HepG2 (cell line): ENCODE measurements around the gene VASH2. TPM values are rescaled to one million over a fixed set of nuclear protein-coding genes. Genes with fewer than 3 reads are reported as not detected.

Source experiments
- ATAC-seq: fragments of 200-7000 bp; cut with Tn5 transposase; 3 replicates; pipeline ENCODE4 v1.9.1; 2020; ENCODE audit warnings: mild to moderate bottlenecking, moderate library complexity
- BruUV-seq: library from RNA; stranded (reverse); fragments of 400-500 nt; replicated peaks from 2 replicates; lab custom pipeline; 2021; lab: Mats Ljungman, UMichigan
- CTCF ChIA-PET: fragments of 300-600 bp; formaldehyde crosslinking; extraction: SDS; loops from one replicate; lab custom pipeline; 2021; ENCODE audit warnings: low total read pairs, inconsistent platforms, low intra/inter-chr PET ratio; lab: Yijun Ruan, JAX
- POLR2A ChIA-PET: fragments of 350-600 bp; sonication (Branson Sonifier 250); formaldehyde crosslinking; loops from one replicate; lab custom pipeline; 2020; ENCODE audit warnings: antibody characterized with exemption, inconsistent platforms; lab: Yijun Ruan, JAX
- DNase-seq: peaks from one replicate; pipeline ENCODE4 v3.0.0-alpha.2; 2015; ENCODE audit warnings: low spot score
- FAIRE-seq: peaks from 3 replicates; lab custom pipeline; 2011; peaks lifted over from hg19 to GRCh38; lab: Jason Lieb, UNC
- H2AFZ ChIP-seq: one replicate; pipeline ENCODE4 v1.6.1; 2011; ENCODE audit warnings: low read length, inconsistent platforms
- H3K27ac ChIP-seq: fragments of 300-600 bp; 3 replicates; pipeline ENCODE4 v1.8.0; 2011; ENCODE audit warnings: mixed run types, mild to moderate bottlenecking, mixed read lengths, low read length, inconsistent platforms; ENCODE audit not compliant: insufficient read depth; ENCODE audit errors: extremely low read length
- H3K27me3 ChIP-seq, 2 experiments: fragments of 200-600 bp in 1 of 2; 2 replicates in 1 of 2; 3 replicates in 1 of 2; pipeline versions ENCODE4 v1.6.0 to v1.8.0; 2011; ENCODE audit warnings: low read length in 2 of 2, mild to moderate bottlenecking in 2 of 2, moderate library complexity in 2 of 2, inconsistent platforms in 1 of 2; ENCODE audit not compliant: insufficient read depth in 2 of 2, control insufficient read depth in 1 of 2
- H3K36me3 ChIP-seq, 2 experiments: fragments of 200-600 bp in 1 of 2; replicated peaks in 1 of 2; 2 replicates in 1 of 2; 3 replicates in 1 of 2; pipeline versions ENCODE4 v1.5.1 to v1.8.0; 2011; ENCODE audit warnings: low read length in 2 of 2, inconsistent platforms in 1 of 2; ENCODE audit not compliant: insufficient read depth in 2 of 2, control insufficient read depth in 1 of 2
- H3K4me1 ChIP-seq: 2 replicates; pipeline ENCODE4 v1.5.1; 2012; ENCODE audit warnings: low read length, inconsistent platforms; ENCODE audit not compliant: insufficient read depth
- H3K4me2 ChIP-seq: 2 replicates; pipeline ENCODE4 v1.6.0; 2011; ENCODE audit warnings: low read depth, low read length, inconsistent platforms
- H3K4me3 ChIP-seq, 3 experiments: fragments of 200-600 bp in 1 of 3; sonication (generic), shearing (Covaris generic) in 1 of 3; replicated peaks in 1 of 3; 2 replicates each; pipeline ENCODE4 v1.5.1; 2011 to 2016; ENCODE audit warnings: low read length in 3 of 3, inconsistent platforms in 2 of 3, low read depth in 2 of 3, mild to moderate bottlenecking in 2 of 3, control low read depth in 1 of 3, mixed read lengths in 1 of 3; ENCODE audit not compliant: insufficient read depth in 1 of 3
- H3K79me2 ChIP-seq: one replicate; pipeline ENCODE4 v1.6.1; 2011; ENCODE audit warnings: low read length, inconsistent platforms; ENCODE audit not compliant: insufficient read depth
- H3K9ac ChIP-seq: 2 replicates; pipeline ENCODE4 v1.6.0; 2011; ENCODE audit warnings: mild to moderate bottlenecking, low read depth, low read length, inconsistent platforms; ENCODE audit not compliant: insufficient read depth
- H3K9me3 ChIP-seq: 2 replicates; pipeline ENCODE4 v1.5.1; 2012; ENCODE audit warnings: mild to moderate bottlenecking, low read length
- H4K20me1 ChIP-seq: 2 replicates; pipeline ENCODE4 v1.6.0; 2011; ENCODE audit warnings: inconsistent platforms, mild to moderate bottlenecking, low read length, moderate library complexity; ENCODE audit not compliant: insufficient read depth
- ATM ChIP-seq: fragments of 450-650 bp; IDR thresholded peaks from 2 replicates; pipeline ENCODE4 v1.7.1; 2017; ENCODE audit warnings: mild to moderate bottlenecking, borderline replicate concordance
- ELF4 ChIP-seq: sonication (generic); formaldehyde crosslinking; IDR thresholded peaks from 2 replicates; pipeline ENCODE4 v1.5.0; 2020; ENCODE audit warnings: missing genetic modification reagents, mild to moderate bottlenecking, moderate library complexity, borderline replicate concordance
- ERF ChIP-seq: IDR thresholded peaks from 2 replicates; pipeline ENCODE4 v1.6.1; 2018; ENCODE audit warnings: missing biosample characterization, missing genetic modification reagents
- FOXK1 ChIP-seq: sonication (generic); formaldehyde crosslinking; IDR thresholded peaks from 2 replicates; pipeline ENCODE4 v1.4.0; 2020; ENCODE audit warnings: low read depth, missing genetic modification reagents, borderline replicate concordance
- GPN1 ChIP-seq: sonication (generic); formaldehyde crosslinking; IDR thresholded peaks from 2 replicates; pipeline ENCODE4 v1.5.1; 2020; ENCODE audit warnings: missing genetic modification reagents, borderline replicate concordance
- KAT7 ChIP-seq: IDR thresholded peaks from 2 replicates; pipeline ENCODE4 v1.6.1; 2018; ENCODE audit warnings: borderline replicate concordance, missing compliant biosample characterization
- NFE2L1 ChIP-seq: sonication (generic); formaldehyde crosslinking; IDR thresholded peaks from 2 replicates; pipeline ENCODE4 v1.4.0; 2020; ENCODE audit warnings: missing genetic modification reagents, mild to moderate bottlenecking, borderline replicate concordance
- PCBP2 ChIP-seq: fragments of 200-400 bp; formaldehyde crosslinking; optimal IDR thresholded peaks from 2 replicates; pipeline ENCODE3; 2018; ENCODE audit warnings: low read length, low read depth; ENCODE audit not compliant: poor library complexity, severe bottlenecking
- RAD21 ChIP-seq: fragments of 450-650 bp; formaldehyde crosslinking; IDR thresholded peaks from 2 replicates; pipeline ENCODE4 v1.5.0; 2020; ENCODE audit warnings: mild to moderate bottlenecking
- SALL1 ChIP-seq: sonication (generic); formaldehyde crosslinking; IDR thresholded peaks from 2 replicates; pipeline ENCODE4 v1.8.0; 2022; ENCODE audit warnings: mild to moderate bottlenecking, missing genetic modification reagents
- SMARCC2 ChIP-seq: fragments of 450-650 bp; IDR thresholded peaks from 2 replicates; pipeline ENCODE4 v1.6.1; 2017; ENCODE audit warnings: antibody characterized with exemption, mild to moderate bottlenecking
- STAG1 ChIP-seq: sonication (generic); formaldehyde crosslinking; IDR thresholded peaks from 2 replicates; pipeline ENCODE4 v1.4.0; 2020; ENCODE audit warnings: missing genetic modification reagents
- TBP ChIP-seq: sonication (generic); formaldehyde crosslinking; IDR thresholded peaks from 2 replicates; pipeline ENCODE4 v1.5.0; 2020; ENCODE audit warnings: missing genetic modification reagents
- TEAD2 ChIP-seq: sonication (generic); formaldehyde crosslinking; IDR thresholded peaks from 2 replicates; pipeline ENCODE4 v1.9.0; 2021; ENCODE audit warnings: missing genetic modification reagents
- YY1 ChIP-seq: IDR thresholded peaks from 2 replicates; pipeline ENCODE4 v1.6.1; 2011; ENCODE audit warnings: low read length, low read depth, moderate library complexity, mild to moderate bottlenecking; ENCODE audit not compliant: insufficient read depth, insufficient replicate concordance
- ZNF263 ChIP-seq: sonication (generic); formaldehyde crosslinking; IDR thresholded peaks from 2 replicates; pipeline ENCODE4 v1.4.0; 2020; ENCODE audit warnings: missing genetic modification reagents
- ZNF510 ChIP-seq: sonication (generic); formaldehyde crosslinking; IDR thresholded peaks from 2 replicates; pipeline ENCODE4 v1.4.0; 2020; ENCODE audit warnings: low read depth, mild to moderate bottlenecking, missing genetic modification reagents
- ZNF589 ChIP-seq: sonication (generic); formaldehyde crosslinking; conservative IDR thresholded peaks from 2 replicates; pipeline ENCODE4 v1.8.0; 2022; ENCODE audit warnings: mild to moderate bottlenecking, moderate library complexity, missing genetic modification reagents
- ZNF790 ChIP-seq: sonication (generic); formaldehyde crosslinking; IDR thresholded peaks from 2 replicates; pipeline ENCODE4 v1.8.0; 2022; ENCODE audit warnings: missing genetic modification reagents, mild to moderate bottlenecking, borderline replicate concordance
- WGBS: methylation state at CpG from one replicate; pipeline ENCODE4 v1.1.6; 2017; ENCODE audit warnings: low lambda C conversion rate; 5-methylcytosine and 5-hydroxymethylcytosine counted together
- in situ Hi-C: cut with HindIII; loops from 2 replicates; pipeline ENCODE4 v1.10.0; 2017; ENCODE audit warnings: low pct_unique_long_range_greater_than_20kb; ENCODE audit not compliant: extremely low pct_ligation_motif_present
- intact Hi-C: fragments of 100-400 bp; cut with micrococcal nuclease; formaldehyde crosslinking; loops from one replicate; pipeline ENCODE4 v1.10.0; 2022; ENCODE audit not compliant: unreplicated experiment
- polyA plus RNA-seq, 8 experiments: library from polyadenylated mRNA; depleted of rRNA in 3 of 8; stranded (reverse) in 7 of 8; unstranded in 1 of 8; fragments of >200 nt; fragmentation: Illumina TruSeq in 4 of 8; extraction: Trizol in 4 of 8; gene quantifications; 2 replicates each; pipeline versions ENCODE4 v1.2.1 to v1.2.3, GENCODE V29; 2011 to 2016; ENCODE audit warnings: low read depth in 4 of 8, missing spikeins in 1 of 8, mixed read lengths in 1 of 8; ENCODE audit not compliant: insufficient read depth in 1 of 8
- total RNA-seq, 5 experiments: library from RNA; depleted of rRNA; stranded (reverse); fragments of >200 nt; fragmentation: Illumina TruSeq; extraction: Trizol; gene quantifications; 2 replicates each; pipeline ENCODE4 v1.2.3, GENCODE V29; 2016; ENCODE audit warnings: low read depth in 1 of 5

VASH2 gene
- total and polyA plus RNA-seq, 2 of the 13 experiments (the other 11 are each of a cell fraction or from before 2014, with no cell fraction given): 0.44 to 1.00 TPM

DNA sequence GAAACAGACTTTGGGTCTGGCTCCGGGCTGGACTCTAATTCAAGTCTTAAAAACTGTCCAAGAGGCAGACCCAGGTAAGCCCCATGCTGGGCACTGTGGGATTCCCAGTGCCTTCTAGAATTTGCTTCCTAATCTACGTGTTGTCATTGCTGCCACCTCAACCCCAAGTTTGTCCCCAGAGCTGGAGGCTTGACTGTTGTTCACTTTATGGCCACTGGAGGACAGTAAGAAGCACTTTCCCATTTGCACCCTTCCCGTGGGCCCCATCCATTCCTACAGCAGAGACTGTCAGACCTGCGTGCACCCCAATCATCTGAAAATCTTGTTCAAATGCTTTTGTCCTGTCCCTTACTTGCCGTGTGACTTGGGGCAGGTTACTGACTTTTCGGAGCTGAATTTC lies 29.4 kb upstream of the VASH2 start (continued):
- TF ChIP-seq ZNF589 (CRISPR knock-in tag) (no peak), STAG1 (peak; percentile 50), PCBP2 (no peak), GPN1 (no peak), RAD21 (CRISPR knock-in tag) (peak; percentile 40; the same call in 1 of the 2 replicates)

DNA sequence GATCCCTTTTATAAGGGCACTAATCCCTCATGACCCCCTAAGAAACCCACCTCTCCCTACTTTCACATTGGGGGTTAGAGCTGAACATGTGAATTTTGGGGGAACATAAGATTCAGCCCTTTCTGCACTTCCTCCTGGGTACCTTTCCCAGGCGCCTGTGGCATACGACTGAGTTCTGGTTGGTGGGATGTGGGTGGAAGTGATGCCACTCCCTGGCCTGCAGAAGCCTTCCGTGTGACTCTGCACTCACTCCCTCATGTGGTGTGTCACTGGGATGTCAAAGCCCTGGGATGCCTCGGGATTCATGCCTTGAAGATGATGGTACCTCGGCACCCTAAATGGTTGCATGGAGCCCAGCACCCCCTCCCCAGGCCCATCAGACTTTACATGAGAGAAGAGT lies 28.3 kb upstream of the VASH2 start:
- no peaks in the 10 kb centered on the region for H3K79me2 ChIP-seq
- no peak overlapping the region for H3K27ac ChIP-seq
- no peaks in the 10 kb centered on the region for H3K9me3 ChIP-seq
- H3K27me3 ChIP-seq: peaks cover 0 to 16% of the 10 kb centered on the region in 2 experiments; a peak in 1 of 5 replicates
- BruUV-seq: no TSS peak
- ChIA-PET CTCF (no interaction called here), POLR2A (no interaction called here)
- FAIRE-seq (no peak), DNase-seq (no peak), ATAC-seq (no peak; the same call in 2 of the 3 replicates)
- no peak for TF ChIP-seq FOXK1 (CRISPR knock-in tag)
- in situ Hi-C loops: no loop called here
- no peak overlapping the region for H3K4me2 ChIP-seq
- no peak overlapping the region for H3K4me3 ChIP-seq
- 50% methylated on average over 2 of the region's 5 CpGs for WGBS
- no peak overlapping the region for H3K9ac ChIP-seq
- no peaks in the 10 kb centered on the region for H4K20me1 ChIP-seq
- no peaks in the 10 kb centered on the region for H3K36me3 ChIP-seq
- no peak overlapping the region for H2AFZ ChIP-seq
- H3K4me1 ChIP-seq: peaks cover 19% of the 10 kb centered on the region
- intact Hi-C loops: loop anchor here (10.0 kb wide), 1 partner anchor 133 kb away; the partner anchor contains the start of gene RPS6KC1

GRCh38 chr1:212926372-212926771 lies 24.0 kb upstream of the VASH2 start:
- no peaks in the 10 kb centered on the region for H3K36me3 ChIP-seq
- H3K27me3 ChIP-seq: peaks cover 0 to 3% of the 10 kb centered on the region in 2 experiments; a peak in 1 of 5 replicates
- H3K9ac ChIP-seq: no peak overlapping the region
- no peak overlapping the region for H3K27ac ChIP-seq
- POLR2A ChIA-PET: no interaction called here
- H4K20me1 ChIP-seq: no peaks in the 10 kb centered on the region
- H3K79me2 ChIP-seq: no peaks in the 10 kb centered on the region
- ATAC-seq (no peak), FAIRE-seq (no peak), DNase-seq (no peak)
- CTCF ChIA-PET: no interaction called here
- intact Hi-C loops: loop anchor here (10.0 kb wide), 1 partner anchor 128 kb away; the partner anchor contains the start of gene RPS6KC1
- no TSS peak for BruUV-seq
- no peak overlapping the region for H2AFZ ChIP-seq
- peaks cover 26% of the 10 kb centered on the region for H3K4me1 ChIP-seq
- H3K4me2 ChIP-seq: no peak overlapping the region
- no peaks in the 10 kb centered on the region for H3K9me3 ChIP-seq
- no peak overlapping the region for H3K4me3 ChIP-seq
- WGBS: 50% methylated on average over 6 of the region's 6 CpGs
- in situ Hi-C loops: no loop called here
- no peak for TF ChIP-seq YY1
- no peak for TF ChIP-seq NFE2L1
- no peak for TF ChIP-seq ELF4 (CRISPR knock-in tag)
- TF ChIP-seq ZNF790: no peak
- TF ChIP-seq ZNF510 (CRISPR knock-in tag): no peak
- no peak for TF ChIP-seq SALL1 (CRISPR knock-in tag)
- no peak for TF ChIP-seq ZNF263 (CRISPR knock-in tag)
- TF ChIP-seq KAT7 (CRISPR knock-in tag): no peak
- TF ChIP-seq TBP (CRISPR knock-in tag): no peak
- TF ChIP-seq SMARCC2: no peak
- TF ChIP-seq ERF (CRISPR knock-in tag): no peak
- TF ChIP-seq TEAD2 (CRISPR knock-in tag): no peak
- no peak for TF ChIP-seq ATM
